Endothelial cell of umbilical vein (primary cell): ENCODE measurements around the gene PYGB. TPM values are rescaled to one million over a fixed set of nuclear protein-coding genes. Genes with fewer than 3 reads are reported as not detected.

Experiments used
- BruUV-seq: library from RNA; stranded (reverse); fragments of 400-500 nt; replicated peaks from 2 replicates; lab custom pipeline; 2021; lab: Mats Ljungman, UMichigan
- CTCF ChIA-PET: fragments of 300-600, 350-600 bp; sonication (Branson Sonifier 250); formaldehyde crosslinking; loops from one replicate; lab custom pipeline; 2021; ENCODE audit warnings: antibody characterized with exemption, inconsistent platforms; lab: Charles Lee
- POLR2A ChIA-PET: fragments of 300-600, 350-600 bp; sonication (Branson Sonifier 250); formaldehyde crosslinking; loops from one replicate; lab custom pipeline; 2021; ENCODE audit warnings: antibody characterized with exemption, inconsistent platforms; lab: Charles Lee
- DNase-seq: peaks from one replicate; pipeline ENCODE4 v3.0.0-alpha.2; 2011; ENCODE audit warnings: low read depth, low spot score
- FAIRE-seq: peaks from 2 replicates; lab custom pipeline; 2011; peaks lifted over from hg19 to GRCh38; lab: Jason Lieb, UNC
- H2AFZ ChIP-seq: 2 replicates; pipeline ENCODE4 v1.6.0; 2012; ENCODE audit warnings: low read depth, low read length, control low read depth, inconsistent platforms
- H3K27ac ChIP-seq: 2 replicates; pipeline ENCODE4 v1.5.1; 2011; ENCODE audit warnings: low read depth, mild to moderate bottlenecking, control low read depth, low read length, moderate library complexity; ENCODE audit not compliant: insufficient read depth
- H3K27me3 ChIP-seq, 2 experiments: 2 replicates each; pipeline versions ENCODE4 v1.6.0 to v1.6.1; 2011; ENCODE audit warnings: low read length in 2 of 2, mixed read lengths in 1 of 2; ENCODE audit not compliant: control insufficient read depth in 2 of 2, insufficient read depth in 2 of 2
- H3K36me3 ChIP-seq, 2 experiments: 2 replicates in 1 of 2; 3 replicates in 1 of 2; pipeline ENCODE4 v1.5.1; 2011; ENCODE audit warnings: low read length in 2 of 2, mild to moderate bottlenecking in 1 of 2, moderate library complexity in 1 of 2; ENCODE audit not compliant: control insufficient read depth in 2 of 2, insufficient read depth in 2 of 2; ENCODE audit errors: extremely low read depth in 1 of 2
- H3K4me1 ChIP-seq: 3 replicates; pipeline ENCODE4 v1.5.1; 2011; ENCODE audit warnings: mild to moderate bottlenecking, low read length; ENCODE audit not compliant: control insufficient read depth, insufficient read depth; ENCODE audit errors: extremely low read depth
- H3K4me2 ChIP-seq: 2 replicates; pipeline ENCODE4 v1.6.1; 2011; ENCODE audit warnings: low read length, control low read depth, mixed read lengths; ENCODE audit not compliant: insufficient read depth
- H3K4me3 ChIP-seq, 3 experiments: fragments of 200-600 bp in 1 of 3; sonication (generic), shearing (Covaris generic) in 1 of 3; replicated peaks in 1 of 3; 2 replicates each; pipeline ENCODE4 v1.5.1; 2011 to 2016; ENCODE audit warnings: control low read depth in 3 of 3, low read length in 3 of 3, mild to moderate bottlenecking in 2 of 3, inconsistent platforms in 1 of 3, low read depth in 1 of 3, moderate library complexity in 1 of 3; ENCODE audit not compliant: insufficient read depth in 1 of 3
- H3K79me2 ChIP-seq: 2 replicates; pipeline ENCODE4 v1.6.0; 2012; ENCODE audit warnings: low read length, inconsistent platforms; ENCODE audit not compliant: control insufficient read depth, insufficient read depth
- H3K9ac ChIP-seq: replicated peaks from 2 replicates; pipeline ENCODE3; 2011; ENCODE audit warnings: low read length, control low read depth; ENCODE audit not compliant: insufficient read depth; ENCODE audit errors: extremely low read depth
- H3K9me1 ChIP-seq: replicated peaks from 3 replicates; pipeline ENCODE4 v1.6.0; 2011; ENCODE audit warnings: mild to moderate bottlenecking, low read length; ENCODE audit not compliant: control insufficient read depth, insufficient read depth; ENCODE audit errors: extremely low read depth
- H3K9me3 ChIP-seq: replicated peaks from 2 replicates; pipeline ENCODE4 v1.5.1; 2012; ENCODE audit warnings: low read length, inconsistent platforms; ENCODE audit not compliant: control insufficient read depth, insufficient read depth
- H4K20me1 ChIP-seq: replicated peaks from 2 replicates; pipeline ENCODE3; 2011; ENCODE audit warnings: mild to moderate bottlenecking, low read length; ENCODE audit not compliant: control insufficient read depth, insufficient read depth; ENCODE audit errors: extremely low read depth
- EZH2 ChIP-seq: IDR thresholded peaks from 2 replicates; pipeline ENCODE4 v1.6.1; 2012; ENCODE audit warnings: borderline replicate concordance, low read depth, mild to moderate bottlenecking, moderate library complexity, low read length, inconsistent platforms; ENCODE audit not compliant: severe bottlenecking
- FOS ChIP-seq: IDR thresholded peaks from 2 replicates; pipeline ENCODE4 v1.6.1; 2011; ENCODE audit warnings: mild to moderate bottlenecking, low read length, moderate library complexity, borderline replicate concordance; ENCODE audit not compliant: insufficient read depth
- GATA2 ChIP-seq: IDR thresholded peaks from 2 replicates; pipeline ENCODE4 v1.7.0; 2011; ENCODE audit warnings: low read depth, mild to moderate bottlenecking, moderate library complexity, mixed read lengths, low read length; ENCODE audit not compliant: insufficient read length, insufficient read depth
- JUN ChIP-seq: IDR thresholded peaks from 2 replicates; pipeline ENCODE4 v1.6.1; 2011; ENCODE audit warnings: borderline replicate concordance, low read depth; ENCODE audit not compliant: insufficient read length, insufficient read depth
- MAX ChIP-seq: IDR thresholded peaks from 2 replicates; pipeline ENCODE4 v1.6.1; 2011; ENCODE audit not compliant: insufficient read depth, insufficient read length
- MYC ChIP-seq: IDR thresholded peaks from one replicate; pipeline ENCODE4 v1.6.1; 2011; ENCODE audit warnings: mild to moderate bottlenecking, low read depth, low read length
- POLR2A ChIP-seq: IDR thresholded peaks from 2 replicates; pipeline ENCODE4 v1.6.1; 2012; ENCODE audit warnings: low read depth, mild to moderate bottlenecking, control low read depth, low read length
- POLR2AphosphoS5 ChIP-seq: IDR thresholded peaks from 2 replicates; pipeline ENCODE4 v1.6.1; 2012; ENCODE audit warnings: low read depth, mild to moderate bottlenecking, control low read depth, low read length, moderate library complexity; ENCODE audit not compliant: insufficient read depth
- dilution Hi-C: fragments of 300-500 bp; cut with MboI; formaldehyde crosslinking; loops from one replicate; pipeline ENCODE4 v1.15.0; 2019; ENCODE audit warnings: low sequenced_read_pairs; ENCODE audit not compliant: extremely low pct_ligation_motif_present
- intact Hi-C: fragments of 100-400 bp; cut with micrococcal nuclease; formaldehyde crosslinking; loops from one replicate; pipeline ENCODE4 v1.10.0; 2022
- polyA plus RNA-seq, 4 experiments: library from polyadenylated mRNA; depleted of rRNA in 3 of 4; stranded (reverse) in 3 of 4; unstranded in 1 of 4; fragments of >200 nt; gene quantifications; 2 replicates each; pipeline versions ENCODE4 v1.2.1 to v1.2.3, GENCODE V29; 2011 to 2012; ENCODE audit warnings: missing spikeins in 1 of 4
- total RNA-seq: library from RNA; stranded (reverse); gene quantifications from 2 replicates; pipeline ENCODE4 v1.2.3, GENCODE V29; 2021
- TF ChIP-seq, protein P1 (sequence below), 2 donors: IDR thresholded peaks; 1 replicate in 1 of 2; 2 replicates in 1 of 2; pipeline ENCODE4 v1.5.1; 2011; ENCODE audit warnings: low read length in 2 of 2, mild to moderate bottlenecking in 2 of 2, moderate library complexity in 2 of 2, control low read depth in 1 of 2, inconsistent platforms in 1 of 2, low read depth in 1 of 2; ENCODE audit not compliant: insufficient read depth in 1 of 2; ENCODE audit errors: extremely low read depth in 1 of 2

PYGB gene
- total and polyA plus RNA-seq, 2 donors (not counting 3 experiments of a cell fraction or from before 2014, with no cell fraction given): 36.1 to 60.2 TPM

- Histone ChIP-seq H3K9ac (no peak overlapping the region), H3K9me3 (no peaks in the 10 kb centered on the region), H3K4me2 (no peak overlapping the region), H3K79me2 (no peaks in the 10 kb centered on the region), H2AFZ (no peak overlapping the region), H3K4me1 (no peaks in the 10 kb centered on the region), H4K20me1 (no peaks in the 10 kb centered on the region), H3K27ac (no peak overlapping the region), H3K27me3 (no peaks in the 10 kb centered on the region), H3K36me3 (peaks cover 6 to 62% of the 10 kb centered on the region in 2 experiments), H3K4me3 (no peak overlapping the region), H3K9me1 (no peaks in the 10 kb centered on the region)
- intact Hi-C loops: no loop called here
- dilution Hi-C loops: no loop called here
- TF ChIP-seq FOS (no peak), POLR2AphosphoS5 (no peak), EZH2 (no peak), JUN (no peak), MYC (no peak), MAX (no peak), POLR2A (no peak), GATA2 (no peak)
- TF ChIP-seq, protein P1, sequence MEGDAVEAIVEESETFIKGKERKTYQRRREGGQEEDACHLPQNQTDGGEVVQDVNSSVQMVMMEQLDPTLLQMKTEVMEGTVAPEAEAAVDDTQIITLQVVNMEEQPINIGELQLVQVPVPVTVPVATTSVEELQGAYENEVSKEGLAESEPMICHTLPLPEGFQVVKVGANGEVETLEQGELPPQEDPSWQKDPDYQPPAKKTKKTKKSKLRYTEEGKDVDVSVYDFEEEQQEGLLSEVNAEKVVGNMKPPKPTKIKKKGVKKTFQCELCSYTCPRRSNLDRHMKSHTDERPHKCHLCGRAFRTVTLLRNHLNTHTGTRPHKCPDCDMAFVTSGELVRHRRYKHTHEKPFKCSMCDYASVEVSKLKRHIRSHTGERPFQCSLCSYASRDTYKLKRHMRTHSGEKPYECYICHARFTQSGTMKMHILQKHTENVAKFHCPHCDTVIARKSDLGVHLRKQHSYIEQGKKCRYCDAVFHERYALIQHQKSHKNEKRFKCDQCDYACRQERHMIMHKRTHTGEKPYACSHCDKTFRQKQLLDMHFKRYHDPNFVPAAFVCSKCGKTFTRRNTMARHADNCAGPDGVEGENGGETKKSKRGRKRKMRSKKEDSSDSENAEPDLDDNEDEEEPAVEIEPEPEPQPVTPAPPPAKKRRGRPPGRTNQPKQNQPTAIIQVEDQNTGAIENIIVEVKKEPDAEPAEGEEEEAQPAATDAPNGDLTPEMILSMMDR (IDR thresholded peaks at IDR 0.05; ENCODE audit: extremely low read depth in 1 of 2, insufficient read depth in 1 of 2, low read depth in 1 of 2, low read length in 2 of 2): no peak
- ChIA-PET POLR2A (no interaction called here), CTCF (interaction anchor here (0.6 to 2.3 kb wide), 2 partner anchors 119 to 263 kb away, joined by 3 to 6 read pairs; no protein-coding TSS in a partner anchor)
- DNase-seq: no peak
- BruUV-seq: no TSS peak
- FAIRE-seq: no peak
Observed at GRCh38 chr20:25279403-25279802, 31.5 kb downstream of the PYGB start.
